Gastrocnemius medialis (tissue), 4 donors: ENCODE measurements around the gene FAM32A.

Source experiments
- CTCF ChIP-seq, 5 experiments: fragments of 450-650 bp in 3 of 5; fragments of 200-600 bp in 2 of 5; sonication (generic) in 2 of 5; IDR thresholded peaks in 4 of 5; conservative IDR thresholded peaks in 1 of 5; 1 replicate in 4 of 5; 2 replicates in 1 of 5; pipeline ENCODE4 v1.5.1; 2016 to 2019; ENCODE audit warnings: antibody characterized with exemption in 5 of 5, mild to moderate bottlenecking in 3 of 5, moderate library complexity in 3 of 5
- POLR2A ChIP-seq, 2 donors: fragments of 450-650 bp; IDR thresholded peaks; one replicate each; pipeline ENCODE4 v1.6.1; 2017; ENCODE audit warnings: antibody characterized with exemption in 2 of 2, mild to moderate bottlenecking in 2 of 2, moderate library complexity in 2 of 2

GRCh38 chr19:16180611-16181010 lies 4.6 kb upstream of the FAM32A start:
- no peak for TF ChIP-seq CTCF (IDR thresholded peaks at IDR 0.05 in 4 of 5, conservative IDR thresholded peaks at IDR 0.05 in 1 of 5)
- TF ChIP-seq POLR2A (IDR thresholded peaks at IDR 0.05) = no peak
